ENCODE measurements around the gene UHRF1. TPM values are rescaled to one million over a fixed set of nuclear protein-coding genes. Genes with fewer than 3 reads are reported as not detected.

UHRF1 gene
- total RNA-seq, 4 donors from 2014 or later = 3.4 to 21.7 (median 11.5) TPM

- no peaks in the 10 kb centered on the region for H3K27me3 ChIP-seq
- no peak overlapping the region for H3K27ac ChIP-seq
- H3K9me3 ChIP-seq = no peaks in the 10 kb centered on the region
- 100% methylated on average over 1 to 2 of the region's 5 CpGs for WGBS, 2 donors
- no peak for TF ChIP-seq CTCF (IDR thresholded peaks at IDR 0.05)
- no peak for TF ChIP-seq POLR2A (IDR thresholded peaks at IDR 0.05)
- H3K36me3 ChIP-seq = peaks cover 0 to 15% (median 0%) of the 10 kb centered on the region in 3 donors
- DNase-seq = no peak
- intact Hi-C loops (cut with DNase I) = no loop called here
- peaks cover 8 to 37% (median 9%) of the 10 kb centered on the region in 3 donors for H3K4me1 ChIP-seq
- no peak overlapping the region for H3K4me3 ChIP-seq
Measured at GRCh38 chr19:5005096-5005495, 95.8 kb downstream of the UHRF1 start.

- intact Hi-C loops (cut with DNase I) = no loop called here
- TF ChIP-seq POLR2A (IDR thresholded peaks at IDR 0.05) = no peak
- TF ChIP-seq CTCF (IDR thresholded peaks at IDR 0.05) = no peak
- Histone ChIP-seq H3K4me3 (no peak overlapping the region), H3K27ac (no peak overlapping the region), H3K36me3 (peaks cover 0 to 24% (median 0%) of the 10 kb centered on the region in 3 donors), H3K27me3 (no peaks in the 10 kb centered on the region), H3K4me1 (peaks cover 8 to 34% (median 9%) of the 10 kb centered on the region in 3 donors), H3K9me3 (no peaks in the 10 kb centered on the region)
- WGBS, 2 donors = 62 to 69% methylated on average over 7 of the region's 10 CpGs
- no peak for DNase-seq
Measured at GRCh38 chr19:5006201-5006600, 96.9 kb downstream of the UHRF1 start.

- H3K9me3 ChIP-seq = no peaks in the 10 kb centered on the region
- no peak overlapping the region for H3K4me3 ChIP-seq
- H3K27ac ChIP-seq = no peak overlapping the region
- H3K27me3 ChIP-seq = no peaks in the 10 kb centered on the region
- peaks cover 0 to 29% (median 0%) of the 10 kb centered on the region in 3 donors for H3K36me3 ChIP-seq
- intact Hi-C loops (cut with DNase I) = no loop called here
- 87 to 89% methylated on average over 6 to 10 of the region's 13 CpGs for WGBS, 2 donors
- DNase-seq = no peak
- no peak for TF ChIP-seq POLR2A (IDR thresholded peaks at IDR 0.05)
- no peak for TF ChIP-seq CTCF (IDR thresholded peaks at IDR 0.05)
- peaks cover 7 to 31% (median 8%) of the 10 kb centered on the region in 3 donors for H3K4me1 ChIP-seq
Measured at GRCh38 chr19:5006821-5007220, 97.5 kb downstream of the UHRF1 start.

Small RNA genes lying within 50 kb of the gene (small RNA-seq; reads per million reads assigned to genes)
- 0 reads per million in 4 donors for gene MIR4747

Other genes with a start within 250 kb of the UHRF1 start
- gene MYDGF, start 239.2 kb upstream of the UHRF1 start, total RNA-seq = 10 to 100 TPM; 33.2 to 52.5 (median 41.5) TPM
- gene DPP9, start 185.7 kb upstream of the UHRF1 start, total RNA-seq = 10 to 100 TPM; 32.8 to 51.5 (median 47.7) TPM
- gene FEM1A, start 117.8 kb upstream of the UHRF1 start, total RNA-seq = 10 to 100 TPM; 16.8 to 22.7 (median 18.4) TPM
- gene TICAM1, start 77.8 kb upstream of the UHRF1 start, total RNA-seq = 10 to 100 TPM in 3 of 4 donors, 1 to 10 TPM in 1; 9.6 to 28.7 (median 16.8) TPM
- gene PLIN3, start 41.8 kb upstream of the UHRF1 start, total RNA-seq = 100 to 1,000 TPM in 3 of 4 donors, 10 to 100 TPM in 1; 67.3 to 173 (median 147) TPM
- gene ARRDC5, start 6.6 kb upstream of the UHRF1 start, total RNA-seq = under 1 TPM in 2 of 4 donors, not detected in 2; 0.38 to 0.62 TPM
- gene KDM4B, start 59.6 kb downstream of the UHRF1 start, total RNA-seq = 10 to 100 TPM; 14.0 to 39.9 (median 19.5) TPM

Data from esophagus squamous epithelium (tissue), 5 donors.